ENCODE measurements around the gene CDK18.
"Not testable (repeated sequence)": the region's sequence is repeated elsewhere in the genome, so short reads cannot be mapped to it uniquely, and the experiment has no call there.

Gene CDK18

DNA sequence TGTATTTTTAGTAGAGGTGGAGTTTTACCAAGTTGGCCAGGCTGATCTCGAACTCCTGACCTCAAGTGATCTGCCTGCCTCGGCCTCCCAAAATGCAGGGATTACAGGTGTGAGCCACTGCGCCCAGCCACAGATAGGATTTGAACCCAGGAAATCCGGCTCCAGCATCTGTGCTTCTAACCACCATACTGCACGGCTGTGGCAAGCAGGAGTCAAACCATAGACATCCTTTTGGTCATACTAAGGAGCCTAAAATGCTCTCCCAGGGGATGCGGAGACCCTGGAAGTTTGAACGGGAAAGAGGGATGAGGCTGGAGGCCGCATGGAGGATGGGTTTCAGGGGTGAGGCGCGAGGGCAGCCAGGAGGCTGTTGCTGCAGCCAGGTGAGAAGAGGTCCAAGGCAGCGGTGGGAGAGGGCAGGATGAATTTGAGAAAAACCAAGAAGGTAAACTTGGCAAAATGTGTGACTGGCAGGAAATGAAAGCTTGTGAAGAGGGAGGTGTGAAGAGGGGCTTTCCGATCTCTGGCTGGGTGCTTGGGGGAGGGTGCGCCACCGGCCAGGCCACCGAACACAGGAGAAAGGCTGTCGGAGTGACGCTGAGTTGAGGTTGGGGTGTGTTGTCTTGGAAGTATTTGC is 24.0 kb upstream of the CDK18 start:
- H3K9me3 ChIP-seq (ENCODE audit: control insufficient read depth in 2 of 2, low read length in 2 of 2): no peaks in the 10 kb centered on the region
- H3K4me1 ChIP-seq (ENCODE audit: control insufficient read depth in 2 of 2, insufficient read depth in 2 of 2, low read length in 2 of 2): peaks cover 6 to 7% of the 10 kb centered on the region in 2 donors
- no peak overlapping the region for H3K4me3 ChIP-seq (ENCODE audit: low read length in 2 of 2)
- no peak overlapping the region for H3K9ac ChIP-seq (ENCODE audit: low read depth in 1 of 2, low read length in 2 of 2)
- peaks cover 5 to 20% of the 10 kb centered on the region in 2 donors for H3K27me3 ChIP-seq (ENCODE audit: control insufficient read depth in 2 of 2, insufficient read depth in 2 of 2, low read length in 2 of 2)
- H3K27ac ChIP-seq (ENCODE audit: low read depth in 2 of 2, low read length in 2 of 2): no peak overlapping the region
- H3K36me3 ChIP-seq (ENCODE audit: control insufficient read depth in 2 of 2, insufficient read depth in 2 of 2, low read length in 2 of 2): no peaks in the 10 kb centered on the region

GRCh38 chr1:205481218-205481617 is 23.3 kb upstream of the CDK18 start:
- H3K4me3 ChIP-seq (ENCODE audit: low read length in 2 of 2): no peak overlapping the region
- no peaks in the 10 kb centered on the region for H3K9me3 ChIP-seq (ENCODE audit: control insufficient read depth in 2 of 2, low read length in 2 of 2)
- H3K27ac ChIP-seq (ENCODE audit: low read depth in 2 of 2, low read length in 2 of 2): no peak overlapping the region
- H3K4me1 ChIP-seq (ENCODE audit: control insufficient read depth in 2 of 2, insufficient read depth in 2 of 2, low read length in 2 of 2): peaks cover 6 to 7% of the 10 kb centered on the region in 2 donors
- H3K9ac ChIP-seq (ENCODE audit: low read depth in 1 of 2, low read length in 2 of 2): no peak overlapping the region
- no peaks in the 10 kb centered on the region for H3K36me3 ChIP-seq (ENCODE audit: control insufficient read depth in 2 of 2, insufficient read depth in 2 of 2, low read length in 2 of 2)
- peaks cover 5 to 20% of the 10 kb centered on the region in 2 donors for H3K27me3 ChIP-seq (ENCODE audit: control insufficient read depth in 2 of 2, insufficient read depth in 2 of 2, low read length in 2 of 2)

GRCh38 chr1:205481629-205482151 is 22.8 kb upstream of the CDK18 start:
- H3K27me3 ChIP-seq (ENCODE audit: control insufficient read depth in 2 of 2, insufficient read depth in 2 of 2, low read length in 2 of 2): peaks cover 5 to 24% of the 10 kb centered on the region in 2 donors
- no peaks in the 10 kb centered on the region for H3K36me3 ChIP-seq (ENCODE audit: control insufficient read depth in 2 of 2, insufficient read depth in 2 of 2, low read length in 2 of 2)
- H3K4me3 ChIP-seq (ENCODE audit: low read length in 2 of 2): no peak overlapping the region
- no peak overlapping the region for H3K9ac ChIP-seq (ENCODE audit: low read depth in 1 of 2, low read length in 2 of 2)
- no peak overlapping the region for H3K27ac ChIP-seq (ENCODE audit: low read depth in 2 of 2, low read length in 2 of 2)
- H3K4me1 ChIP-seq (ENCODE audit: control insufficient read depth in 2 of 2, insufficient read depth in 2 of 2, low read length in 2 of 2): peaks cover 6 to 7% of the 10 kb centered on the region in 2 donors
- no peaks in the 10 kb centered on the region for H3K9me3 ChIP-seq (ENCODE audit: control insufficient read depth in 2 of 2, low read length in 2 of 2)

GRCh38 chr1:205482587-205482986 is 21.9 kb upstream of the CDK18 start:
- H3K4me3 ChIP-seq (ENCODE audit: low read length in 2 of 2); H3K4me1 ChIP-seq (ENCODE audit: control insufficient read depth in 2 of 2, insufficient read depth in 2 of 2, low read length in 2 of 2); H3K36me3 ChIP-seq (ENCODE audit: control insufficient read depth in 2 of 2, insufficient read depth in 2 of 2, low read length in 2 of 2); H3K27ac ChIP-seq (ENCODE audit: low read depth in 2 of 2, low read length in 2 of 2); H3K9me3 ChIP-seq (ENCODE audit: control insufficient read depth in 2 of 2, low read length in 2 of 2); H3K9ac ChIP-seq (ENCODE audit: low read depth in 1 of 2, low read length in 2 of 2): not testable (repeated sequence)
- peaks cover 5 to 24% of the 10 kb centered on the region in 2 donors for H3K27me3 ChIP-seq (ENCODE audit: control insufficient read depth in 2 of 2, insufficient read depth in 2 of 2, low read length in 2 of 2)

GRCh38 chr1:205483372-205483771 is 21.1 kb upstream of the CDK18 start:
- H3K4me1 ChIP-seq (ENCODE audit: control insufficient read depth in 2 of 2, insufficient read depth in 2 of 2, low read length in 2 of 2): no peaks in the 10 kb centered on the region
- no peak overlapping the region for H3K27ac ChIP-seq (ENCODE audit: low read depth in 2 of 2, low read length in 2 of 2)
- H3K27me3 ChIP-seq (ENCODE audit: control insufficient read depth in 2 of 2, insufficient read depth in 2 of 2, low read length in 2 of 2): peaks cover 5 to 24% of the 10 kb centered on the region in 2 donors

DNA sequence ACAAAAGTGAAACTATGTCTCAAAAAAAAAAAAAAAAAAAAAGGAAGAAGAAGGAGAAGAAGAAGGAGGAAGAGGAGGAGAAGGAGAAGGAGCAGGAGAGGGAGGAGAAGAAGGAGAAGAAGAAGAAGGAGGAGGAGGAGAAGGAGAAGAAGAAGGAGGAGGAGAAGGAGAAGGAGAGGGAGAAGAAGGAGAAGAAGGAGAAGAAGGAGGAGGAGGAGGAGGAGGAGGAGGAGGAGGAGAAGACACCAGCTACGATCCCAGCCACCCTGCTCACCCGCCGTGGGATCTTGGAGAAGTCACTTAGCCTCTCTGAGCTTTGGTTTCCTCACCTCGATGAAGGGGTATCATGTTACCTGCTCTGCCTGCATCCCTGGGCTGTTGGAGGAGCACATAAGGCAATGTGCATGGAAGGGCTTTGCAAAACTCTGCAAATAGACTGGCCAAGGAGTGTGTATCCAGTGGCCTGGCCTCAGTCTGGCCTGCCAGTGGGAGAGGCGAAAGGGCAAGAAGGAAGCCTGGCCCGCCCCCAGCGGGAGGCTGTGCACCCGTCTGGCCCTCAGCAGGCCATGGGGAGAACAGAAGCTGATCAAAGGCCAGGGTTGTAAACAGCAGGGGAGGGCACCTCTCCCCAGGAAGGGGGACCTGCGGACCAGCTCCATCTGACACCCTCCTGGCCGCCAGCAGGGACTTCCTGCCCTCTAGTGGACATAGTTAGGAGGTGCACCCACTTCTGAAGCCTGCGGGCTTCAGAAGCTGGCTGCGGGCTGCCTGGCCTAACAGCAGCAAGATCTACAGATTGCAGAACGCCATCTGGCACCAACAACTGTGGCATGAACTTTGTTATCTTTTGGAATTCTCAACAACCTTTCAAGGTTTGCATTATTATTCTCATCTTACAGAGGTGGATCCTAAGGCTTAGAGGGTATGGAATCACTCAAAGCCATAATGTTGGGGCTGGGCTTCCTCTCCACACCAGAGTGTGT is 19.2 kb upstream of the CDK18 start:
- peaks cover 5 to 20% of the 10 kb centered on the region in 2 donors for H3K27me3 ChIP-seq (ENCODE audit: control insufficient read depth in 2 of 2, insufficient read depth in 2 of 2, low read length in 2 of 2)
- no peaks in the 10 kb centered on the region for H3K9me3 ChIP-seq (ENCODE audit: control insufficient read depth in 2 of 2, low read length in 2 of 2)

More at GRCh38 chr1:205483372-205483771, 21.1 kb upstream of the CDK18 start:
- Histone ChIP-seq H3K9me3 (ENCODE audit: control insufficient read depth in 2 of 2, low read length in 2 of 2) (no peaks in the 10 kb centered on the region), H3K4me3 (ENCODE audit: low read length in 2 of 2) (no peak overlapping the region), H3K36me3 (ENCODE audit: control insufficient read depth in 2 of 2, insufficient read depth in 2 of 2, low read length in 2 of 2) (no peaks in the 10 kb centered on the region), H3K9ac (ENCODE audit: low read depth in 1 of 2, low read length in 2 of 2) (no peak overlapping the region)

GRCh38 chr1:205486258-205486657 is 18.2 kb upstream of the CDK18 start:
- Histone ChIP-seq H3K27ac (ENCODE audit: low read depth in 2 of 2, low read length in 2 of 2) (no peak overlapping the region), H3K4me1 (ENCODE audit: control insufficient read depth in 2 of 2, insufficient read depth in 2 of 2, low read length in 2 of 2) (no peaks in the 10 kb centered on the region), H3K36me3 (ENCODE audit: control insufficient read depth in 2 of 2, insufficient read depth in 2 of 2, low read length in 2 of 2) (no peaks in the 10 kb centered on the region), H3K9me3 (ENCODE audit: control insufficient read depth in 2 of 2, low read length in 2 of 2) (no peaks in the 10 kb centered on the region), H3K9ac (ENCODE audit: low read depth in 1 of 2, low read length in 2 of 2) (no peak overlapping the region), H3K4me3 (ENCODE audit: low read length in 2 of 2) (no peak overlapping the region), H3K27me3 (ENCODE audit: control insufficient read depth in 2 of 2, insufficient read depth in 2 of 2, low read length in 2 of 2) (peaks cover 4 to 20% of the 10 kb centered on the region in 2 donors)

More for the DNA sequence above, 19.2 kb upstream of the CDK18 start:
- Histone ChIP-seq H3K4me1 (ENCODE audit: control insufficient read depth in 2 of 2, insufficient read depth in 2 of 2, low read length in 2 of 2) (no peaks in the 10 kb centered on the region), H3K27ac (ENCODE audit: low read depth in 2 of 2, low read length in 2 of 2) (no peak overlapping the region), H3K4me3 (ENCODE audit: low read length in 2 of 2) (no peak overlapping the region), H3K36me3 (ENCODE audit: control insufficient read depth in 2 of 2, insufficient read depth in 2 of 2, low read length in 2 of 2) (no peaks in the 10 kb centered on the region), H3K9ac (ENCODE audit: low read depth in 1 of 2, low read length in 2 of 2) (no peak overlapping the region)

- Histone ChIP-seq H3K36me3 (ENCODE audit: control insufficient read depth in 2 of 2, insufficient read depth in 2 of 2, low read length in 2 of 2) (no peaks in the 10 kb centered on the region), H3K9ac (ENCODE audit: low read depth in 1 of 2, low read length in 2 of 2) (no peak overlapping the region), H3K9me3 (ENCODE audit: control insufficient read depth in 2 of 2, low read length in 2 of 2) (no peaks in the 10 kb centered on the region), H3K27me3 (ENCODE audit: control insufficient read depth in 2 of 2, insufficient read depth in 2 of 2, low read length in 2 of 2) (peaks cover 2 to 13% of the 10 kb centered on the region in 2 donors), H3K4me3 (ENCODE audit: low read length in 2 of 2) (no peak overlapping the region), H3K4me1 (ENCODE audit: control insufficient read depth in 2 of 2, insufficient read depth in 2 of 2, low read length in 2 of 2) (peaks cover 4 to 10% of the 10 kb centered on the region in 2 donors), H3K27ac (ENCODE audit: low read depth in 2 of 2, low read length in 2 of 2) (no peak overlapping the region)
Observed at GRCh38 chr1:205488074-205488723, 16.3 kb upstream of the CDK18 start.

- no peak overlapping the region for H3K9ac ChIP-seq (ENCODE audit: low read depth in 1 of 2, low read length in 2 of 2)
- H3K4me3 ChIP-seq (ENCODE audit: low read length in 2 of 2): no peak overlapping the region
- no peak overlapping the region for H3K27ac ChIP-seq (ENCODE audit: low read depth in 2 of 2, low read length in 2 of 2)
- no peaks in the 10 kb centered on the region for H3K9me3 ChIP-seq (ENCODE audit: control insufficient read depth in 2 of 2, low read length in 2 of 2)
- H3K27me3 ChIP-seq (ENCODE audit: control insufficient read depth in 2 of 2, insufficient read depth in 2 of 2, low read length in 2 of 2): no peaks in the 10 kb centered on the region
- H3K36me3 ChIP-seq (ENCODE audit: control insufficient read depth in 2 of 2, insufficient read depth in 2 of 2, low read length in 2 of 2): no peaks in the 10 kb centered on the region
- peaks cover 16 to 18% of the 10 kb centered on the region in 2 donors for H3K4me1 ChIP-seq (ENCODE audit: control insufficient read depth in 2 of 2, insufficient read depth in 2 of 2, low read length in 2 of 2)
Observed at GRCh38 chr1:205491794-205492193, 12.7 kb upstream of the CDK18 start.
